Ascending aorta (tissue), 2 donors: ENCODE measurements around the gene SLC16A14. TPM values are rescaled to one million over a fixed set of nuclear protein-coding genes. Genes with fewer than 3 reads are reported as not detected.

Source experiments
- DNase-seq, 2 donors: peaks; one replicate each; pipeline ENCODE4 v3.0.0-alpha.2; 2019; ENCODE audit warnings: low spot score in 2 of 2
- H3K27ac ChIP-seq, 2 donors: fragments of 200-600 bp; sonication (generic); one replicate each; pipeline ENCODE4 v1.5.1; 2016 to 2017; ENCODE audit warnings: mild to moderate bottlenecking in 1 of 2
- H3K27me3 ChIP-seq: fragments of 200-600 bp; sonication (generic); one replicate; pipeline ENCODE4 v1.5.1; 2017
- H3K36me3 ChIP-seq, 2 donors: fragments of 200-600 bp; sonication (generic); one replicate each; pipeline ENCODE4 v1.5.1; 2016
- H3K4me1 ChIP-seq, 2 donors: fragments of 200-600 bp; sonication (generic); one replicate each; pipeline ENCODE4 v1.5.1; 2016 to 2017; ENCODE audit warnings: mild to moderate bottlenecking in 1 of 2
- H3K4me3 ChIP-seq, 2 donors: fragments of 200-600 bp; sonication (generic); one replicate each; pipeline ENCODE4 v1.5.1; 2016 to 2017; ENCODE audit warnings: mild to moderate bottlenecking in 1 of 2
- H3K9me3 ChIP-seq, 2 donors: fragments of 200-600 bp; sonication (generic); one replicate each; pipeline ENCODE4 v1.5.1; 2016
- intact Hi-C: fragments of 100-400 bp; cut with DNase I; formaldehyde crosslinking; loops from one replicate; pipeline ENCODE4 v1.15.1; 2023
- total RNA-seq: library from RNA; depleted of rRNA; stranded (reverse); fragments of >200 nt; gene quantifications from one replicate; pipeline ENCODE4 v1.1.0, GENCODE V29; 2016
- TF ChIP-seq, protein P1 (sequence below), 3 experiments: fragments of 200-600 bp in 2 of 3; fragments of 450-650 bp in 1 of 3; sonication (generic) in 2 of 3; IDR thresholded peaks; one replicate each; pipeline ENCODE4 v1.5.1; 2016 to 2019; ENCODE audit warnings: antibody characterized with exemption in 3 of 3, mild to moderate bottlenecking in 1 of 3, moderate library complexity in 1 of 3

Gene SLC16A14
- total RNA-seq, 1 donor from 2014 or later = 15.8 TPM

DNA sequence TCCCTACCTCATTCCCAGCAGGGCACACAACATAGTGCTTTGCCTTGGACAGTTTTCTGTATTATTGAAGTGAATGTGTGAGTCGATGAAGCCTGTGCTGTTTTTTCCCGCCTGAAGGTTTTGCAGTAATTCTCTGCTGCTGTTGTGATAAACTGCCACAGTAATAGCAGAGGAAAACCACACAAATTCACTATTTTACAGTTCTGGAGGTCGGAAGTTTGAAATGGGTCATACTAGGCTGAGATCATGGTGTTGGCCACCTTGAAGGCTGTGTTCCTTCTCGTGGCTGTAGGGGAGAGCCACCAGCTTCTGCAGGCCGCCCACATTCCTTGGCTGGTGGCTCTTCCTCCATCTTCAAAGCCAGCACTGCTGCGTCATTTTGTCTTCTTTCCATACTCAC lies 678 bp upstream of the SLC16A14 start:
- no peak overlapping the region for H3K4me3 ChIP-seq
- H3K36me3 ChIP-seq = no peaks in the 10 kb centered on the region
- intact Hi-C loops = loop anchor here (5.0 kb wide), 1 partner anchor 272 kb away; no protein-coding TSS in a partner anchor
- TF ChIP-seq, protein P1, sequence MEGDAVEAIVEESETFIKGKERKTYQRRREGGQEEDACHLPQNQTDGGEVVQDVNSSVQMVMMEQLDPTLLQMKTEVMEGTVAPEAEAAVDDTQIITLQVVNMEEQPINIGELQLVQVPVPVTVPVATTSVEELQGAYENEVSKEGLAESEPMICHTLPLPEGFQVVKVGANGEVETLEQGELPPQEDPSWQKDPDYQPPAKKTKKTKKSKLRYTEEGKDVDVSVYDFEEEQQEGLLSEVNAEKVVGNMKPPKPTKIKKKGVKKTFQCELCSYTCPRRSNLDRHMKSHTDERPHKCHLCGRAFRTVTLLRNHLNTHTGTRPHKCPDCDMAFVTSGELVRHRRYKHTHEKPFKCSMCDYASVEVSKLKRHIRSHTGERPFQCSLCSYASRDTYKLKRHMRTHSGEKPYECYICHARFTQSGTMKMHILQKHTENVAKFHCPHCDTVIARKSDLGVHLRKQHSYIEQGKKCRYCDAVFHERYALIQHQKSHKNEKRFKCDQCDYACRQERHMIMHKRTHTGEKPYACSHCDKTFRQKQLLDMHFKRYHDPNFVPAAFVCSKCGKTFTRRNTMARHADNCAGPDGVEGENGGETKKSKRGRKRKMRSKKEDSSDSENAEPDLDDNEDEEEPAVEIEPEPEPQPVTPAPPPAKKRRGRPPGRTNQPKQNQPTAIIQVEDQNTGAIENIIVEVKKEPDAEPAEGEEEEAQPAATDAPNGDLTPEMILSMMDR (IDR thresholded peaks at IDR 0.05) = no peak
- H3K27me3 ChIP-seq = no peaks in the 10 kb centered on the region
- no peaks in the 10 kb centered on the region for H3K4me1 ChIP-seq
- H3K27ac ChIP-seq = no peak overlapping the region
- no peaks in the 10 kb centered on the region for H3K9me3 ChIP-seq
- DNase-seq = no peak

- H3K27me3 ChIP-seq = no peaks in the 10 kb centered on the region
- no peaks in the 10 kb centered on the region for H3K36me3 ChIP-seq
- DNase-seq = peak in 1 of 2 donors; percentile 68
- TF ChIP-seq, protein P1 (IDR thresholded peaks at IDR 0.05) = no peak
- no peaks in the 10 kb centered on the region for H3K4me1 ChIP-seq
- peak overlapping the region; percentile 47 to 88 for H3K4me3 ChIP-seq
- peak overlapping the region; percentile 38 to 45 for H3K27ac ChIP-seq
- intact Hi-C loops = loop anchor here (5.0 kb wide), 1 partner anchor 271 kb away; no protein-coding TSS in a partner anchor
- no peaks in the 10 kb centered on the region for H3K9me3 ChIP-seq
Measured at GRCh38 chr2:230068016-230068650, 591 bp downstream of the SLC16A14 start.

DNA sequence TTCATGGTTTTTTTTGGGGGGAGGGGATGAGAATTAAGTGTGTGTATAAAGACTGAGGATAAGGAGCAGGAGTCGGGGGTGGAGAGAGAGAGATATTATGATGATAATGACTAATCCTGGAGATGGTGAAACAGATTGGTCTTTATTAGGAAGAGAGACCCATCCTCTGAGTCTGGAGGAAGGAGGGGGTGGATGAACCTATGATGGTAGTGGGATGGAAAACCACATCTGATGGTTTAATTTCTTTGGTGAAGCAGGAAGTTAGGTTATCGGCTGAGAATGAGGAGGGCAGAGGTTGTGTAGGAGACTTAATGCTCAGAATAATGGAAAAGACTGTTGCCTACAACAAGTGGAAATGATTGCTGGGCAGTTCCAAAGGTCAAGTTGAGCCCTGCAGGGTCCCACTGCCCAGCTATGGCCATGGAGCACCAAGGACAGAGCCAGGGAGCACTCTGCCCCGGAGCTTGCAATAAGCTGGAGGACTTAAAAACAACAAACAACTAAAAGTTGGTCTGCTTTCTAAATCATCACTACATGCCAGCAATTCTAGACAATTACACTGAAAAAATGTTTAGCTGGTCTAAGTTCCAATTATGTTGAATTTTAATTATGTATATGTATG lies 7.9 kb downstream of the SLC16A14 start:
- TF ChIP-seq, protein P1 (IDR thresholded peaks at IDR 0.05) = no peak
- H3K27ac ChIP-seq = no peak overlapping the region
- intact Hi-C loops = no loop called here

GRCh38 chr2:230053753-230054478 lies 14.8 kb downstream of the SLC16A14 start:
- no peaks in the 10 kb centered on the region for H3K27me3 ChIP-seq
- TF ChIP-seq, protein P1 (IDR thresholded peaks at IDR 0.05) = no peak
- DNase-seq = no peak
- no peaks in the 10 kb centered on the region for H3K4me1 ChIP-seq
- no peak overlapping the region for H3K27ac ChIP-seq
- no peak overlapping the region for H3K4me3 ChIP-seq
- no peaks in the 10 kb centered on the region for H3K9me3 ChIP-seq
- no peaks in the 10 kb centered on the region for H3K36me3 ChIP-seq
- intact Hi-C loops = no loop called here

More for the DNA sequence above, 7.9 kb downstream of the SLC16A14 start:
- no peak for DNase-seq
- Histone ChIP-seq H3K9me3 (no peaks in the 10 kb centered on the region), H3K36me3 (no peaks in the 10 kb centered on the region), H3K4me1 (no peaks in the 10 kb centered on the region), H3K4me3 (no peak overlapping the region), H3K27me3 (no peaks in the 10 kb centered on the region)

DNA sequence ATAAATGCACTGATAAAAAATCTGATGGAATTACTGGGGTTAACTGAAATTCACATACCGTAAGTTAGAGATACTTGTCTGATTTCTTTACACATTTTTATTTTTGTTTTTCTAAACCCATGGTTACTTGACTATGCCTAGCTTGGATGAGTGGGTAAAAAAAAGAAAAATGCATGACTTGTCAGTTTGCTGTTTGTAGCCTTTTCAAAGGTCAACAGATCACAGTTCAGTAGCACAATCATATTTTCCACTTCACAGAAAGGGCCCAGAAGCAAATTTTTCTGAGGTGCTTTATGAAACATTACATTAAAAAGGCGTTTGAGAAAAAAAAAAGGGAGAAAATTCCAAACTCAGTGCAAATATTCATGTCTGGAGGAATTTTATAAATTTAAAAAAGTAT lies 16.4 kb downstream of the SLC16A14 start:
- TF ChIP-seq, protein P1 (IDR thresholded peaks at IDR 0.05) = no peak
- Histone ChIP-seq H3K27me3 (no peaks in the 10 kb centered on the region), H3K36me3 (no peaks in the 10 kb centered on the region), H3K9me3 (no peaks in the 10 kb centered on the region), H3K4me1 (no peaks in the 10 kb centered on the region), H3K4me3 (no peak overlapping the region), H3K27ac (no peak overlapping the region)
- no peak for DNase-seq
- intact Hi-C loops = no loop called here
